Heart right ventricle (tissue), 16 donors: ENCODE results near the gene CASP5. TPM values are rescaled to one million over a fixed set of nuclear protein-coding genes. Genes with fewer than 3 reads are reported as not detected.

Source experiments
- ATAC-seq, 8 donors: fragments of 200-7000 bp; cut with Tn5 transposase; one replicate each; pipeline ENCODE4 v1.9.1; 2020; ENCODE audit warnings: mild to moderate bottlenecking in 8 of 8, moderate library complexity in 8 of 8, moderate number of reproducible peaks in 1 of 8
- DNase-seq, 2 donors: peaks; one replicate each; pipeline ENCODE4 v3.0.0-alpha.2; 2020
- H3K27ac ChIP-seq, 10 donors: fragments of 200-600 bp; sonication (generic) in 2 of 10; one replicate each; pipeline versions ENCODE4 v1.5.0 to v1.8.0; 2020 to 2022; ENCODE audit warnings: mild to moderate bottlenecking in 3 of 10
- H3K27me3 ChIP-seq, 7 donors: fragments of 200-600 bp; one replicate each; pipeline ENCODE4 v1.8.0; 2021 to 2022; ENCODE audit warnings: mild to moderate bottlenecking in 2 of 7
- H3K36me3 ChIP-seq, 9 donors: fragments of 200-600 bp; sonication (generic) in 1 of 9; one replicate each; pipeline versions ENCODE4 v1.5.0 to v1.8.0; 2020 to 2022; ENCODE audit warnings: mild to moderate bottlenecking in 2 of 9
- H3K4me1 ChIP-seq, 9 donors: fragments of 200-600 bp; sonication (generic) in 1 of 9; one replicate each; pipeline versions ENCODE4 v1.5.0 to v1.8.0; 2020 to 2022; ENCODE audit warnings: mild to moderate bottlenecking in 4 of 9
- H3K4me3 ChIP-seq, 10 donors: fragments of 200-600 bp; sonication (generic) in 2 of 10; one replicate each; pipeline versions ENCODE4 v1.5.0 to v1.8.0; 2020 to 2022; ENCODE audit warnings: mild to moderate bottlenecking in 7 of 10, moderate library complexity in 2 of 10
- H3K9me3 ChIP-seq, 11 donors: fragments of 200-600 bp in 10 of 11; sonication (generic) in 2 of 11; one replicate each; pipeline versions ENCODE4 v1.5.0 to v1.8.0; 2013 to 2022; ENCODE audit warnings: mild to moderate bottlenecking in 2 of 11, control low read depth in 1 of 11, moderate library complexity in 1 of 11
- WGBS, 2 donors: extraction: QIAGEN DNeasy Blood & Tissue Kit; methylation state at CpG; one replicate each; pipeline ENCODE4 v1.1.7; 2013; ENCODE audit warnings: inconsistent platforms in 1 of 2; 5-methylcytosine and 5-hydroxymethylcytosine counted together
- intact Hi-C, 10 donors: fragments of 100-400 bp; cut with DNase I; formaldehyde crosslinking; loops; one replicate each; pipeline versions ENCODE4 v1.11.1 to v1.14.2; 2022
- polyA plus RNA-seq, 2 donors: library from polyadenylated mRNA; stranded (reverse); fragments of 200-250 nt; gene quantifications; one replicate each; pipeline ENCODE4 v1.2.3, GENCODE V29; 2013
- total RNA-seq, 10 donors: library from RNA; stranded (reverse); fragmentation: NEBNext Ultra II Directional in 3 of 10; extraction: Animal tissue kit (Norgen Biotek cat#: 25700) in 3 of 10; gene quantifications; one replicate each; pipeline versions ENCODE4 v1.2.1 to v1.2.4, GENCODE V29; 2021 to 2023
- TF ChIP-seq, protein P1 (sequence below), 9 donors: fragments of 200-600 bp; sonication (generic) in 2 of 9; IDR thresholded peaks; one replicate each; pipeline versions ENCODE4 v1.5.0 to v1.8.0; 2021 to 2022; ENCODE audit warnings: antibody characterized with exemption in 9 of 9, mild to moderate bottlenecking in 5 of 9, moderate library complexity in 1 of 9
- donor health status: Arrhythmogenic right ventricular cardiomyopathy.
- donor health status: ischemic (EF 13 %, LVEDD 7.1; RV severe dilation, severe dysfunction).
- donor health status: healthy with polysubstance abuse.
- donor health status: DM: no; HTN: yes; CAD: no.
- donor health status: DM: no; HTN: no; CAD: no.
- donor health status: ischemic (EF 25% LVEDD 6.9; RV normal size, moderate dysfunction).
- donor health status: ischemic (EF 25% LVEDD 5.7; RV mildly dilated, moderate dysfunction).
- donor health status: healthy.
- donor health status: DM: yes; HTN: yes; CAD: no.
- donor health status: Ischemic cardiomyopathy.
- donor health status: ischemic (EF 35%, LVEDD 5.7; RV mildly dilated, moderate dysfunction).
- donor health status: nonischemic (EF 11% LVEDD 7.7; RV severe dilation, severe dysfunction).
- donor health status: DM: yes; HTN: yes; CAD: no.
- donor health status: PGD.
- donor health status: ischemic (EF 29% LVEDD 5.4; RV normal size, mild dysfunction).
- donor health status: nonischemic (EF 23%, LVEDD 6.1; RV moderate dilation, normal function).

Gene CASP5
- total and polyA plus RNA-seq, 12 donors, result 0.03 to 0.79 (median 0.21) TPM; not detected in 8

DNA sequence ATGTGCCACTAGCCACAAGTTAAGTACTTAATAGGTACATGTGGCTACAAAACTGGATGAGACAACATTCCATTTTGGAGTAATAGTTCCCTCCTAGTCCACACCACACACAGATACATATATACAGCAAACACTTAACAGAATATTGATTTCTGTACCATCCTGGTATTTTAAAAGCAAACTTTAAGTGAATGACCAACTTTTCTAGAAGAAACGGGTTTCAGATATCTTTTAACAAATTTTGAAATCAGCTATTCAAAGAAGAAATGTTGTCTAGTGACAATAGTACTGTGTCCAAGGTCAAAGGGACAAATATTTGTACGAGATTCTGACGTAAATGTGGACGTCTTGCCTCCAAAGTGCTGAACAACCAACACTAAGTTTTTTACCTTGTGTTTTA is 34.5 kb upstream of the CASP5 start:
- TF ChIP-seq, protein P1, sequence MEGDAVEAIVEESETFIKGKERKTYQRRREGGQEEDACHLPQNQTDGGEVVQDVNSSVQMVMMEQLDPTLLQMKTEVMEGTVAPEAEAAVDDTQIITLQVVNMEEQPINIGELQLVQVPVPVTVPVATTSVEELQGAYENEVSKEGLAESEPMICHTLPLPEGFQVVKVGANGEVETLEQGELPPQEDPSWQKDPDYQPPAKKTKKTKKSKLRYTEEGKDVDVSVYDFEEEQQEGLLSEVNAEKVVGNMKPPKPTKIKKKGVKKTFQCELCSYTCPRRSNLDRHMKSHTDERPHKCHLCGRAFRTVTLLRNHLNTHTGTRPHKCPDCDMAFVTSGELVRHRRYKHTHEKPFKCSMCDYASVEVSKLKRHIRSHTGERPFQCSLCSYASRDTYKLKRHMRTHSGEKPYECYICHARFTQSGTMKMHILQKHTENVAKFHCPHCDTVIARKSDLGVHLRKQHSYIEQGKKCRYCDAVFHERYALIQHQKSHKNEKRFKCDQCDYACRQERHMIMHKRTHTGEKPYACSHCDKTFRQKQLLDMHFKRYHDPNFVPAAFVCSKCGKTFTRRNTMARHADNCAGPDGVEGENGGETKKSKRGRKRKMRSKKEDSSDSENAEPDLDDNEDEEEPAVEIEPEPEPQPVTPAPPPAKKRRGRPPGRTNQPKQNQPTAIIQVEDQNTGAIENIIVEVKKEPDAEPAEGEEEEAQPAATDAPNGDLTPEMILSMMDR (IDR thresholded peaks at IDR 0.05), result no peak
- Histone ChIP-seq H3K27ac (no peak overlapping the region), H3K4me3 (no peak overlapping the region), H3K4me1 (no peaks in the 10 kb centered on the region), H3K9me3 (no peaks in the 10 kb centered on the region), H3K36me3 (no peaks in the 10 kb centered on the region), H3K27me3 (no peaks in the 10 kb centered on the region)
- DNase-seq (no peak), ATAC-seq (no peak)
- WGBS, 2 donors, result 58 to 63% methylated on average over 4 of the region's 4 CpGs
- intact Hi-C loops, result no loop called here

DNA sequence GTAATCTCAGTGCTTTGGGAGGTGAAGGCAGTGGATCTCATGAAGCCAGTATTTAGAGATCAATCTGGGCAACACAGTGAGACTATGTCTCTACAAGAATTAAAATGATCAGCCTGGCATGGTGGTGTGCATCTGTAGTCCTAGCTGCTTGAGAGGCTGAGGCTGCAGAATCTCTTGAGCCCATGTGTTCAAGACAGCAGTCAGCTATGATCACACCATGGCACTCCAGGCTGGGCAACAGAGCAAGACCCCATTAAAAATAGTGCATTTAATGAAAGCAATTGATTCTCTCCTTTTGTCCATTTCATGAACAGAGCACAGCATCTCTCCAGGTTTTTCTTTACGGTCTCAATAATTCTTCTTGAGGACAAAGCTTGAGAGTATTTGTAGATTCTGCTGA is 33.5 kb upstream of the CASP5 start:
- Histone ChIP-seq H3K27ac (no peak overlapping the region), H3K36me3 (no peaks in the 10 kb centered on the region), H3K27me3 (no peaks in the 10 kb centered on the region), H3K9me3 (no peaks in the 10 kb centered on the region), H3K4me1 (no peaks in the 10 kb centered on the region), H3K4me3 (no peak overlapping the region)
- WGBS, 2 donors, result 91 to 100% methylated on average over 1 of the region's 1 CpG
- TF ChIP-seq, protein P1 (IDR thresholded peaks at IDR 0.05), result no peak
- intact Hi-C loops, result no loop called here
- DNase-seq (no peak), ATAC-seq (no peak)

DNA sequence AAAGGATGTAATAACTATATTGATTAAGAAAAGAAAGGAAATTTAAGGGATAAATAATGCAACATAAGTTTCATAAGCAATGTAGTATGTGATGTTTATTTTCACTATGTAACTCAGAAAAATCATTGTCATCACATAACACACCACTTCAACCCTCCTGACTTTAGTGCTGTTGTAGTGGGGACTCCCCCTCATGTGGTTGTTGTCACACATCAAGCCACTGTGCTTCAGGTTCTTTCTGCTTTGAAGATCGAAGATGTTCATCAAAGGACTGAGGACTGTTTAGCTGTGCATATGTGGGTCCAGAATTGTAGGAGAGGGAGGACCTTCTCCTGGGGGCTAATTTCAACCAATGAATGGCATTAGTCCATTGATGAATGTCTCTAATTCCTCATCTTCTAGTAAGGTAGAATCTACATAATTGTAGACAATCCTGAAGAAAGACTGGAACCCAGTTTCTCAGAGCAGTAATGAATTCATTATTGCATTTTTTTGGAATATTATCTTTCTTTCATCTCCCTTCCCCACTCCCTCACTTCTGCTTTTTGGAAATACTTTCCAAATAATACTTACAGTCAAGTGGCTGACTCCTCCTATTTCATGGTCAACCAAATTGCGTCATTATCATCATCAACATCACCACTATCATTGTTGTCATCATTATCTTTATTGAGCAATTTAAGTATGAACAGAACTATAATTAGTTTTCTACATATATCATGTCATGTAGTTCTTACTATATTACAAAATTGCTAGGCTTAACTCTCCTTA is 31.9 kb upstream of the CASP5 start:
- H3K9me3 ChIP-seq, result no peaks in the 10 kb centered on the region
- no peak overlapping the region for H3K27ac ChIP-seq
- TF ChIP-seq, protein P1 (IDR thresholded peaks at IDR 0.05), result no peak
- H3K4me3 ChIP-seq, result no peak overlapping the region
- no peaks in the 10 kb centered on the region for H3K36me3 ChIP-seq
- intact Hi-C loops, result no loop called here
- no peaks in the 10 kb centered on the region for H3K4me1 ChIP-seq
- ATAC-seq, result no peak
- no peak for DNase-seq
- WGBS, 2 donors, result 46 to 71% methylated on average over 2 of the region's 2 CpGs
- no peaks in the 10 kb centered on the region for H3K27me3 ChIP-seq

DNA sequence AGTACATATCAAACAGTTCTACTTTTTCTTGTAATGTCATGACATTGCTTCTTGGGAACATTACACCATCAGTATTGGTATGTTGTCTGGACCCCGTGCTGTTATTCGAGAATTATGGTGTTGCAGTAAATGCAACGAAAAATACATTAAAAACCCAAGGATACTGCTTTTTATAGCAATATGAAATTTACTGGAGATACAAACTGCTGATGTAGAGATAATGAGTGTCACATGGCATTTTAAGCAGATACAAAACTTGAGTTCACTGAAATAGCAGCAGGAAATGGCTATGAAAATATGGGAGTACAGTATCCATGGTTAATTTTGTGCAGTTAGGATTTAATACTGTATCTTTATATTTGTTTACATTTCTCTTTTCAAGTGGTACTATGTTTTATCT is 29.5 kb upstream of the CASP5 start:
- ATAC-seq (no peak), DNase-seq (no peak)
- no peaks in the 10 kb centered on the region for H3K27me3 ChIP-seq
- WGBS, 2 donors, result 88% methylated on average over 3 of the region's 3 CpGs
- peaks cover 0 to 3% (median 0%) of the 10 kb centered on the region in 9 donors for H3K4me1 ChIP-seq
- H3K27ac ChIP-seq, result no peak overlapping the region
- no peak overlapping the region for H3K4me3 ChIP-seq
- H3K9me3 ChIP-seq, result no peaks in the 10 kb centered on the region
- intact Hi-C loops, result no loop called here
- TF ChIP-seq, protein P1 (IDR thresholded peaks at IDR 0.05), result no peak
- H3K36me3 ChIP-seq, result no peaks in the 10 kb centered on the region
